KMS-11 (cell line): ENCODE data around the gene TECPR2.

ENCODE experiments used
- H2AFZ ChIP-seq: fragments of 200-600 bp; sonication (generic); 2 replicates; pipeline ENCODE4 v1.6.1; 2016; ENCODE audit warnings: antibody characterized with exemption, mixed run types, low read depth
- H3K27ac ChIP-seq: fragments of 200-600 bp; sonication (generic); 2 replicates; pipeline ENCODE4 v1.6.1; 2016; ENCODE audit warnings: mild to moderate bottlenecking, mixed run types
- H3K27me3 ChIP-seq: fragments of 200-600 bp; sonication (generic); 2 replicates; pipeline ENCODE4 v1.6.1; 2017; ENCODE audit warnings: mild to moderate bottlenecking, low read depth, mixed run types, moderate library complexity; ENCODE audit not compliant: insufficient read depth
- H3K36me3 ChIP-seq: fragments of 200-600 bp; sonication (generic); 2 replicates; pipeline ENCODE4 v1.6.1; 2017; ENCODE audit warnings: mild to moderate bottlenecking, mixed run types; ENCODE audit not compliant: insufficient read depth
- H3K4me1 ChIP-seq: fragments of 200-600 bp; sonication (generic); 2 replicates; pipeline ENCODE4 v1.6.1; 2016; ENCODE audit warnings: mild to moderate bottlenecking, low read depth, mixed run types; ENCODE audit not compliant: poor library complexity, severe bottlenecking
- H3K4me2 ChIP-seq: fragments of 200-600 bp; sonication (generic); 2 replicates; pipeline ENCODE4 v1.7.0; 2016; ENCODE audit warnings: mild to moderate bottlenecking, mixed run types
- H3K4me3 ChIP-seq: fragments of 200-600 bp; sonication (generic); IDR thresholded peaks from 2 replicates; pipeline ENCODE4 v1.6.1; 2017; ENCODE audit warnings: low read depth, low read length, mixed read lengths; ENCODE audit not compliant: insufficient read depth
- H3K79me2 ChIP-seq: fragments of 200-600 bp; sonication (generic); 2 replicates; pipeline ENCODE4 v1.6.1; 2016; ENCODE audit warnings: low read depth, mixed run types; ENCODE audit not compliant: insufficient read depth
- H3K9ac ChIP-seq: fragments of 200-600 bp; sonication (generic); 2 replicates; pipeline ENCODE4 v1.6.1; 2016; ENCODE audit warnings: mild to moderate bottlenecking, mixed run types
- H4K20me1 ChIP-seq: fragments of 200-600 bp; sonication (generic); 2 replicates; pipeline ENCODE4 v1.6.1; 2016; ENCODE audit warnings: mild to moderate bottlenecking, mixed run types; ENCODE audit not compliant: insufficient read depth
- CTCF ChIP-seq: fragments of 200-600 bp; sonication (generic); conservative IDR thresholded peaks from 2 replicates; pipeline ENCODE4 v1.6.1; 2017; ENCODE audit warnings: low read depth, mild to moderate bottlenecking, antibody characterized with exemption, low read length, moderate library complexity, mixed read lengths

TECPR2 gene

GRCh38 chr14:102392506-102392905 is 29.8 kb downstream of the TECPR2 start:
- Histone ChIP-seq H3K27me3 (no peaks in the 10 kb centered on the region), H2AFZ (no peak overlapping the region), H3K4me3 (no peak overlapping the region), H3K4me2 (no peak overlapping the region), H3K36me3 (no peaks in the 10 kb centered on the region), H3K9ac (no peak overlapping the region), H3K4me1 (no peaks in the 10 kb centered on the region), H3K27ac (no peak overlapping the region), H4K20me1 (no peaks in the 10 kb centered on the region), H3K79me2 (no peaks in the 10 kb centered on the region)
- no peak for TF ChIP-seq CTCF

GRCh38 chr14:102394717-102395375 is 32.1 kb downstream of the TECPR2 start:
- Histone ChIP-seq H3K4me1 (no peaks in the 10 kb centered on the region), H3K4me2 (no peak overlapping the region), H3K36me3 (no peaks in the 10 kb centered on the region), H3K9ac (no peak overlapping the region), H3K27me3 (no peaks in the 10 kb centered on the region), H3K4me3 (no peak overlapping the region), H4K20me1 (no peaks in the 10 kb centered on the region), H3K79me2 (no peaks in the 10 kb centered on the region), H3K27ac (no peak overlapping the region), H2AFZ (no peak overlapping the region)
- no peak for TF ChIP-seq CTCF

- no peaks in the 10 kb centered on the region for H4K20me1 ChIP-seq
These were observed 33.8 kb downstream of the TECPR2 start for GRCh38 chr14:102396521-102396920.

GRCh38 chr14:102403028-102403427 is 40.3 kb downstream of the TECPR2 start:
- no peaks in the 10 kb centered on the region for H3K36me3 ChIP-seq
- TF ChIP-seq CTCF, result no peak
- H2AFZ ChIP-seq, result no peak overlapping the region
- no peak overlapping the region for H3K27ac ChIP-seq
- H3K27me3 ChIP-seq, result no peaks in the 10 kb centered on the region
- H3K4me1 ChIP-seq, result no peaks in the 10 kb centered on the region
- H3K9ac ChIP-seq, result no peak overlapping the region
- H3K4me2 ChIP-seq, result no peak overlapping the region
- no peak overlapping the region for H3K4me3 ChIP-seq
- no peaks in the 10 kb centered on the region for H4K20me1 ChIP-seq
- no peaks in the 10 kb centered on the region for H3K79me2 ChIP-seq

More at GRCh38 chr14:102396521-102396920, 33.8 kb downstream of the TECPR2 start:
- no peak overlapping the region for H3K4me3 ChIP-seq
- no peak for TF ChIP-seq CTCF
- H2AFZ ChIP-seq, result no peak overlapping the region
- no peak overlapping the region for H3K9ac ChIP-seq
- no peaks in the 10 kb centered on the region for H3K4me1 ChIP-seq
- no peaks in the 10 kb centered on the region for H3K27me3 ChIP-seq
- no peaks in the 10 kb centered on the region for H3K79me2 ChIP-seq
- no peak overlapping the region for H3K4me2 ChIP-seq
- no peak overlapping the region for H3K27ac ChIP-seq
- H3K36me3 ChIP-seq, result no peaks in the 10 kb centered on the region
